SK-N-SH (cell line): ENCODE measurements around the gene RNF13. TPM values are rescaled to one million over a fixed set of nuclear protein-coding genes. Genes with fewer than 3 reads are reported as not detected.

Source experiments
- CTCF ChIA-PET: fragments of 300-600, 350-600 bp; formaldehyde crosslinking; extraction: SDS; loops from one replicate; lab custom pipeline; 2021; lab: Yijun Ruan, JAX
- POLR2A ChIA-PET: fragments of 350-600 bp; sonication (Branson Sonifier 250); formaldehyde crosslinking; extraction: SDS; loops from one replicate; lab custom pipeline; 2020; ENCODE audit warnings: antibody characterized with exemption, inconsistent platforms; lab: Yijun Ruan, JAX
- DNase-seq: peaks from one replicate; pipeline ENCODE4 v3.0.0; 2012
- H2AFZ ChIP-seq: fragments of 200-600 bp; sonication (generic); 2 replicates; pipeline ENCODE4 v1.8.1; 2016; ENCODE audit warnings: antibody characterized with exemption, mild to moderate bottlenecking, low read depth
- H3F3A ChIP-seq: fragments of 200-600 bp; sonication (generic); replicated peaks from 2 replicates; pipeline ENCODE3; 2016; ENCODE audit warnings: antibody characterized with exemption, mild to moderate bottlenecking; ENCODE audit not compliant: insufficient read depth
- H3K27ac ChIP-seq, 2 experiments: fragments of 200-500 bp in 1 of 2; fragments of 200-600 bp in 1 of 2; sonication (Bioruptor generic) in 1 of 2; sonication (generic), shearing (Covaris generic) in 1 of 2; 2 replicates each; pipeline versions ENCODE4 v1.5.1 to v1.6.1; 2014 to 2016; ENCODE audit warnings: low read depth in 2 of 2, inconsistent platforms in 1 of 2, low read length in 1 of 2, mild to moderate bottlenecking in 1 of 2, mixed read lengths in 1 of 2
- H3K27me3 ChIP-seq: fragments of 200-600 bp; sonication (generic), shearing (Covaris generic); 2 replicates; pipeline ENCODE4 v1.6.1; 2016; ENCODE audit warnings: mixed run types; ENCODE audit not compliant: insufficient read depth
- H3K36me3 ChIP-seq, 2 experiments: fragments of 200-500 bp in 1 of 2; fragments of 200-600 bp in 1 of 2; sonication (Bioruptor generic) in 1 of 2; sonication (generic) in 1 of 2; replicated peaks in 1 of 2; 2 replicates each; pipeline versions ENCODE3 to v1.5.1; 2014 to 2016; ENCODE audit warnings: low read length in 1 of 2, mild to moderate bottlenecking in 1 of 2; ENCODE audit not compliant: insufficient read depth in 2 of 2, control insufficient read depth in 1 of 2
- H3K4me1 ChIP-seq, 2 experiments: fragments of 200-500 bp in 1 of 2; fragments of 200-600 bp in 1 of 2; sonication (Bioruptor generic) in 1 of 2; sonication (generic), shearing (Covaris generic) in 1 of 2; 2 replicates each; pipeline versions ENCODE4 v1.5.1 to v1.6.1; 2014 to 2016; ENCODE audit warnings: low read depth in 1 of 2, low read length in 1 of 2, mixed run types in 1 of 2; ENCODE audit not compliant: insufficient read depth in 2 of 2, control insufficient read depth in 1 of 2
- H3K4me2 ChIP-seq: fragments of 200-600 bp; sonication (generic), shearing (Covaris generic); 2 replicates; pipeline ENCODE4 v1.6.1; 2017; ENCODE audit warnings: mixed run types
- H3K4me3 ChIP-seq, 2 experiments: fragments of 200-500 bp in 1 of 2; fragments of 200-600 bp in 1 of 2; sonication (Bioruptor generic) in 1 of 2; sonication (generic), shearing (Covaris generic) in 1 of 2; 2 replicates each; pipeline versions ENCODE4 v1.5.1 to v1.8.1; 2014 to 2016; ENCODE audit warnings: low read depth in 2 of 2, inconsistent platforms in 1 of 2, low read length in 1 of 2, mild to moderate bottlenecking in 1 of 2, mixed read lengths in 1 of 2, moderate library complexity in 1 of 2
- H3K79me2 ChIP-seq: fragments of 200-600 bp; sonication (generic); 2 replicates; pipeline ENCODE4 v1.8.1; 2017; ENCODE audit warnings: mild to moderate bottlenecking; ENCODE audit not compliant: insufficient read depth
- H3K9ac ChIP-seq: fragments of 200-600 bp; sonication (generic); 2 replicates; pipeline ENCODE4 v1.6.1; 2017; ENCODE audit warnings: mixed run types
- H3K9me2 ChIP-seq: fragments of 200-600 bp; sonication (generic); 2 replicates; pipeline ENCODE4 v1.6.1; 2017; ENCODE audit warnings: mixed run types
- H3K9me3 ChIP-seq: fragments of 200-600 bp; sonication (generic); 2 replicates; pipeline ENCODE4 v1.6.1; 2017; ENCODE audit warnings: mixed run types, mild to moderate bottlenecking, moderate library complexity
- H4K20me1 ChIP-seq: fragments of 200-600 bp; sonication (generic); 2 replicates; pipeline ENCODE4 v1.6.1; 2017; ENCODE audit warnings: mild to moderate bottlenecking, mixed run types; ENCODE audit not compliant: insufficient read depth
- ELF1 ChIP-seq: IDR thresholded peaks from 2 replicates; pipeline ENCODE4 v1.4.0; 2012
- EZH2phosphoT487 ChIP-seq: fragments of 200-600 bp; sonication (generic); IDR thresholded peaks from 2 replicates; pipeline ENCODE4 v1.6.1; 2017; ENCODE audit warnings: low read depth, mixed run types, mild to moderate bottlenecking, antibody characterized with exemption, moderate library complexity, borderline replicate concordance
- FOSL2 ChIP-seq: IDR thresholded peaks from 2 replicates; pipeline ENCODE4 v1.4.0; 2012; ENCODE audit warnings: low read depth, mild to moderate bottlenecking, moderate library complexity, borderline replicate concordance
- GATA2 ChIP-seq: sonication (generic); formaldehyde crosslinking; IDR thresholded peaks from 2 replicates; pipeline ENCODE4 v1.5.0; 2020; ENCODE audit warnings: mild to moderate bottlenecking, missing genetic modification reagents
- JUND ChIP-seq: IDR thresholded peaks from 2 replicates; pipeline ENCODE4 v1.4.0; 2012
- NFIC ChIP-seq: IDR thresholded peaks from 2 replicates; pipeline ENCODE4 v1.4.0; 2012; ENCODE audit warnings: borderline replicate concordance
- NRF1 ChIP-seq: IDR thresholded peaks from 2 replicates; pipeline ENCODE4 v1.6.1; 2012; ENCODE audit warnings: low read depth, mild to moderate bottlenecking, low read length
- POLR2AphosphoS5 ChIP-seq: IDR thresholded peaks from 2 replicates; pipeline ENCODE4 v1.6.1; 2012; ENCODE audit warnings: low read depth, low read length
- RXRA ChIP-seq: IDR thresholded peaks from 2 replicates; pipeline ENCODE4 v1.4.0; 2012; ENCODE audit warnings: low read depth, mild to moderate bottlenecking, borderline replicate concordance
- SIN3A ChIP-seq: IDR thresholded peaks from 2 replicates; pipeline ENCODE4 v1.6.1; 2012; ENCODE audit warnings: low read depth, mild to moderate bottlenecking, low read length, moderate library complexity, borderline replicate concordance
- TAF1 ChIP-seq: IDR thresholded peaks from 2 replicates; pipeline ENCODE4 v1.6.1; 2012; ENCODE audit warnings: low read depth, mild to moderate bottlenecking, low read length, moderate library complexity, borderline replicate concordance
- TCF12 ChIP-seq: IDR thresholded peaks from 2 replicates; pipeline ENCODE4 v1.4.0; 2012
- WGBS: methylation state at CpG from one replicate; pipeline ENCODE4 v1.1.6; 2017; ENCODE audit warnings: low lambda C conversion rate; 5-methylcytosine and 5-hydroxymethylcytosine counted together
- polyA plus RNA-seq, 3 experiments: library from polyadenylated mRNA; depleted of rRNA; stranded (reverse); fragments of >200 nt; gene quantifications; 2 replicates each; pipeline ENCODE4 v1.2.3, GENCODE V29; 2012
- TF ChIP-seq, protein P1 (sequence below): fragments of 150-350 bp; IDR thresholded peaks from 2 replicates; pipeline ENCODE4 v1.6.1; 2016; ENCODE audit warnings: mild to moderate bottlenecking, low read depth, low read length
- TF ChIP-seq, protein P2 (sequence below): IDR thresholded peaks from 2 replicates; pipeline ENCODE4; 2012
- TF ChIP-seq, protein P3 (sequence below): IDR thresholded peaks from 2 replicates; pipeline ENCODE4 v1.4.0; 2012; ENCODE audit warnings: low read depth, borderline replicate concordance
- TF ChIP-seq, protein P4 (sequence below): IDR thresholded peaks from 2 replicates; pipeline ENCODE4 v1.4.0; 2012; ENCODE audit warnings: low read depth, borderline replicate concordance

RNF13 gene
- polyA plus RNA-seq, 1 of the 3 experiments (the other 2 are of a cell fraction): 14.9 TPM

DNA sequence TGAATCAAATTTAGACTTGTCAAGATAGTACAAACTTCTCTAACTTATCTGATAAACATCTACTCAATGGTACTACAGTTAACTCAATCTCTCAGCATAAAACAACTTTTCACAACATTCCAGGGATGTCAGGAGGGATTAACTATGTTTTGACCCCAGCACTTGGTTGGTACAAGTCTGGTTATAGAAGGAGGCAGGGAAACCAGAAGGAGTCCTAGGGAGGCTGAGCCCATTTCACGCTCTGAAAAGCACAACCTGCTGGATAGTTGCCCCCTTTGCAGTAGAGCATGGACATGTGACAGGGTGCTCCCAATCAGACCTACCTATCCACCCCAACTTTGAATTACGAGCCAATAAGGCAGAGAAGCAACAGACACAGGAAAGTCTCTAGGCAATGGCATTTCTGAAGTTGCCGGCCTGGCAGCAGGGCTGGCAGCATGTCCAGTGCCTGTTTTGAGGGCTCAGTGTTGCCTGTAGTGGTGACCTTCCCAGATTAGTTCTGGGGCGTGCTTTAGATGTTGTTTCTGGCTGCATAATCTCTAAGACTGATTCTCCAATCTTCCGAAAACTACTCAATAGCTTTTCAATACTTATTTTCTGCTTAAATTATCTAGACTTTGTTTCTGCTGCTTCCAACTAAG, 28.8 kb upstream of the RNF13 start:
- WGBS: 82% methylated on average over 5 of the region's 5 CpGs
- CTCF ChIA-PET: interaction anchor here (2.1 kb wide), 1 partner anchor 24 kb away, joined by 5 read pairs; no protein-coding TSS in a partner anchor
- peak overlapping the region; percentile 49; the same call in 1 of the 2 replicates for H2AFZ ChIP-seq

DNA sequence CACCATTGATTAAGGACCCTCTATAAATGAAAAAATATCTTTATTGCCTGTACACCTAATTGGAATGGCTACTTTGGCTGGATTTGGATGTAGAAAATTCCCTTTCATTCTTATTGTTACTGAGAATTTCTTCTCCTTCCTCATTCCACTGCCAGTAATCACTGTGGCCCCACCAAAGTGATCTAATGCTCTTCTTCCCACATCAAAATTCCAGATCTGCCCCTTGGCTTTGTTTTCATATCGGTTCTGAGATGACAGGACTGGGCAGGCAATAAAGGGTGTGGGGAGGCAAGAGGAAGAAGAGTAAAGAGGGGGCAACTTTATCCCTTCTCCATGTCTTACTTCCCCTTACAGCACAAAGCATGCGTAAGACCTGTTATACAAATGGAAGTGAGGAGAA, 22.7 kb upstream of the RNF13 start:
- 55% methylated on average over 2 of the region's 2 CpGs for WGBS

More for the DNA sequence above, 28.8 kb upstream of the RNF13 start:
- Histone ChIP-seq H3K9ac (no peak overlapping the region), H3K27ac (peak overlapping the region; percentile 46 to 59; a peak in 3 of 4 replicates), H3K4me1 (peaks cover 0 to 4% of the 10 kb centered on the region in 2 experiments; a peak in 1 of 4 replicates), H3F3A (peaks cover 7% of the 10 kb centered on the region), H3K4me3 (no peak overlapping the region), H3K36me3 (no peaks in the 10 kb centered on the region), H4K20me1 (no peaks in the 10 kb centered on the region), H3K79me2 (no peaks in the 10 kb centered on the region), H3K4me2 (no peak overlapping the region), H3K27me3 (no peaks in the 10 kb centered on the region), H3K9me2 (no peaks in the 10 kb centered on the region), H3K9me3 (no peaks in the 10 kb centered on the region)
- no peak for DNase-seq
- POLR2A ChIA-PET: no interaction called here
- no peak for TF ChIP-seq NRF1
- TF ChIP-seq, protein P1, sequence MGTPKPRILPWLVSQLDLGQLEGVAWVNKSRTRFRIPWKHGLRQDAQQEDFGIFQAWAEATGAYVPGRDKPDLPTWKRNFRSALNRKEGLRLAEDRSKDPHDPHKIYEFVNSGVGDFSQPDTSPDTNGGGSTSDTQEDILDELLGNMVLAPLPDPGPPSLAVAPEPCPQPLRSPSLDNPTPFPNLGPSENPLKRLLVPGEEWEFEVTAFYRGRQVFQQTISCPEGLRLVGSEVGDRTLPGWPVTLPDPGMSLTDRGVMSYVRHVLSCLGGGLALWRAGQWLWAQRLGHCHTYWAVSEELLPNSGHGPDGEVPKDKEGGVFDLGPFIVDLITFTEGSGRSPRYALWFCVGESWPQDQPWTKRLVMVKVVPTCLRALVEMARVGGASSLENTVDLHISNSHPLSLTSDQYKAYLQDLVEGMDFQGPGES: no peak
- TF ChIP-seq, protein P2, sequence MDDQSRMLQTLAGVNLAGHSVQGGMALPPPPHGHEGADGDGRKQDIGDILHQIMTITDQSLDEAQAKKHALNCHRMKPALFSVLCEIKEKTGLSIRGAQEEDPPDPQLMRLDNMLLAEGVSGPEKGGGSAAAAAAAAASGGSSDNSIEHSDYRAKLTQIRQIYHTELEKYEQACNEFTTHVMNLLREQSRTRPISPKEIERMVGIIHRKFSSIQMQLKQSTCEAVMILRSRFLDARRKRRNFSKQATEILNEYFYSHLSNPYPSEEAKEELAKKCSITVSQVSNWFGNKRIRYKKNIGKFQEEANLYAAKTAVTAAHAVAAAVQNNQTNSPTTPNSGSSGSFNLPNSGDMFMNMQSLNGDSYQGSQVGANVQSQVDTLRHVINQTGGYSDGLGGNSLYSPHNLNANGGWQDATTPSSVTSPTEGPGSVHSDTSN: peak; percentile 31; the same call in 1 of the 2 replicates
- TF ChIP-seq SIN3A: no peak
- no peak for TF ChIP-seq NFIC
- TF ChIP-seq ELF1: no peak

DNA sequence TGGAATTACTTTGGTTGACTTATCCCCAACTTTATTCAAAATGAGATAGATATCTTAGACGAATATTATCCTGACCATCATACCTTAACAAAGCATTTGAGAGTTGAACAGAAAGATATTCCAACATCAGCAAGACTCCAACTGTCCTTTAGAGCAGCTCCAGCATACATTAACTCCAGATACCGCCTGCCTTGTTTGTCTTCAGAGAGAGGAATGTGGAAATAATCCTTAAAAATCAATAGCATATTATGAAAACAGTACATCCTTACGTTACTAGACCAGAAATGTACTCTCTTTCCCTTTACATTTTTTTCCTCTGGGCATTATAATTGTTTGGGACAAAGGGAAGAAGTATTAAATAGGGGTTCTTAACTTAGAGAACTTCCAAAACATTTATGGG, 22.3 kb upstream of the RNF13 start:
- DNase-seq: no peak
- Histone ChIP-seq H3K9me2 (no peaks in the 10 kb centered on the region), H3K9ac (no peak overlapping the region), H3K4me1 (no peaks in the 10 kb centered on the region), H3K27ac (no peak overlapping the region), H3K4me2 (no peak overlapping the region), H3K4me3 (no peak overlapping the region), H3K9me3 (no peaks in the 10 kb centered on the region), H3K27me3 (no peaks in the 10 kb centered on the region), H3F3A (no peaks in the 10 kb centered on the region), H4K20me1 (no peaks in the 10 kb centered on the region), H3K36me3 (no peaks in the 10 kb centered on the region), H2AFZ (0 out of 2 replicates have a peak overlapping the region, but pooled peaks have one; percentile 52), H3K79me2 (no peaks in the 10 kb centered on the region)
- CTCF ChIA-PET: no interaction called here
- WGBS: 50% methylated on average over 3 of the region's 3 CpGs
- POLR2A ChIA-PET: no interaction called here
- TF ChIP-seq POLR2AphosphoS5 (no peak), GATA2 (CRISPR knock-in tag) (no peak), TAF1 (no peak), RXRA (no peak), FOSL2 (no peak), EZH2phosphoT487 (no peak), JUND (no peak)
- TF ChIP-seq, protein P3, sequence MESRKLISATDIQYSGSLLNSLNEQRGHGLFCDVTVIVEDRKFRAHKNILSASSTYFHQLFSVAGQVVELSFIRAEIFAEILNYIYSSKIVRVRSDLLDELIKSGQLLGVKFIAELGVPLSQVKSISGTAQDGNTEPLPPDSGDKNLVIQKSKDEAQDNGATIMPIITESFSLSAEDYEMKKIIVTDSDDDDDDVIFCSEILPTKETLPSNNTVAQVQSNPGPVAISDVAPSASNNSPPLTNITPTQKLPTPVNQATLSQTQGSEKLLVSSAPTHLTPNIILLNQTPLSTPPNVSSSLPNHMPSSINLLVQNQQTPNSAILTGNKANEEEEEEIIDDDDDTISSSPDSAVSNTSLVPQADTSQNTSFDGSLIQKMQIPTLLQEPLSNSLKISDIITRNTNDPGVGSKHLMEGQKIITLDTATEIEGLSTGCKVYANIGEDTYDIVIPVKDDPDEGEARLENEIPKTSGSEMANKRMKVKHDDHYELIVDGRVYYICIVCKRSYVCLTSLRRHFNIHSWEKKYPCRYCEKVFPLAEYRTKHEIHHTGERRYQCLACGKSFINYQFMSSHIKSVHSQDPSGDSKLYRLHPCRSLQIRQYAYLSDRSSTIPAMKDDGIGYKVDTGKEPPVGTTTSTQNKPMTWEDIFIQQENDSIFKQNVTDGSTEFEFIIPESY: no peak
- TF ChIP-seq, protein P4, sequence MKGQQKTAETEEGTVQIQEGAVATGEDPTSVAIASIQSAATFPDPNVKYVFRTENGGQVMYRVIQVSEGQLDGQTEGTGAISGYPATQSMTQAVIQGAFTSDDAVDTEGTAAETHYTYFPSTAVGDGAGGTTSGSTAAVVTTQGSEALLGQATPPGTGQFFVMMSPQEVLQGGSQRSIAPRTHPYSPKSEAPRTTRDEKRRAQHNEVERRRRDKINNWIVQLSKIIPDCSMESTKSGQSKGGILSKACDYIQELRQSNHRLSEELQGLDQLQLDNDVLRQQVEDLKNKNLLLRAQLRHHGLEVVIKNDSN: no peak

More for the DNA sequence above, 22.7 kb upstream of the RNF13 start:
- Histone ChIP-seq H3K27ac (no peak overlapping the region), H4K20me1 (no peaks in the 10 kb centered on the region), H3K4me2 (no peak overlapping the region), H3K9me3 (no peaks in the 10 kb centered on the region), H3K9me2 (no peaks in the 10 kb centered on the region), H3K4me1 (no peaks in the 10 kb centered on the region), H2AFZ (peak overlapping the region; percentile 52; the same call in 1 of the 2 replicates), H3K4me3 (no peak overlapping the region), H3K79me2 (no peaks in the 10 kb centered on the region), H3F3A (no peaks in the 10 kb centered on the region), H3K9ac (no peak overlapping the region), H3K36me3 (no peaks in the 10 kb centered on the region), H3K27me3 (no peaks in the 10 kb centered on the region)
- no peak for DNase-seq
- TF ChIP-seq ELF1 (peak; percentile 38; the same call in 1 of the 2 replicates), TCF12 (no peak)
- CTCF ChIA-PET: no interaction called here
- POLR2A ChIA-PET: no interaction called here
